Activated CD4-positive, alpha-beta T cell treated with anti-CD3 and anti-CD28 coated beads for 48 hours (primary cell): ENCODE data around the gene NT5DC1.
A peak's percentile ranks its signal among the peaks of the same experiment; 100 is the strongest.

Source experiments
- DNase-seq: peaks from one replicate; pipeline ENCODE4 v3.0.0-alpha.2; 2020

The NT5DC1 gene

GRCh38 chr6:116201538-116201937, 100.9 kb downstream of the NT5DC1 start:
- no peak for DNase-seq

- no peak for DNase-seq
These were observed 104.6 kb downstream of the NT5DC1 start for GRCh38 chr6:116205281-116205680.

- DNase-seq: no peak
These were observed 105.7 kb downstream of the NT5DC1 start for GRCh38 chr6:116206231-116206903.

- DNase-seq: no peak
These were observed 107.6 kb downstream of the NT5DC1 start for GRCh38 chr6:116208056-116208785.

DNA sequence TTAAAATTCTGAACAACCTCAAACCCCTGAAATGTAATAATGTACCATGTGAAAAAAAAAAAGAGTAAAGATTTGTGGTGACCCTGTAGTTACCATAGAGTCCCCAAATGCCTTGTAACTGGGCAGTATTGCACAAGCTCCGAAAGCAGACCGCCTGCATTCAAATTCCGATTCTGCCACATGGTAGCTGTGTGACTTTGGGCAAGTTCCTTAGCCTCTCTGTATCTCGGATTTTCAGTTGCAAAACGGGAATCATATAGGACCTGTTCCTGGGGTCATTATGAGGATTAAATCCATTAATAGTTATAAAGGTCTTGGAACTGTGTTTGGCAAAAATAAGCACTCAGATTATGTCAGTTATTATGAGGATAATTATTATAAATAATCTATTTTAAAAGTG, 109.7 kb downstream of the NT5DC1 start:
- no peak for DNase-seq

DNA sequence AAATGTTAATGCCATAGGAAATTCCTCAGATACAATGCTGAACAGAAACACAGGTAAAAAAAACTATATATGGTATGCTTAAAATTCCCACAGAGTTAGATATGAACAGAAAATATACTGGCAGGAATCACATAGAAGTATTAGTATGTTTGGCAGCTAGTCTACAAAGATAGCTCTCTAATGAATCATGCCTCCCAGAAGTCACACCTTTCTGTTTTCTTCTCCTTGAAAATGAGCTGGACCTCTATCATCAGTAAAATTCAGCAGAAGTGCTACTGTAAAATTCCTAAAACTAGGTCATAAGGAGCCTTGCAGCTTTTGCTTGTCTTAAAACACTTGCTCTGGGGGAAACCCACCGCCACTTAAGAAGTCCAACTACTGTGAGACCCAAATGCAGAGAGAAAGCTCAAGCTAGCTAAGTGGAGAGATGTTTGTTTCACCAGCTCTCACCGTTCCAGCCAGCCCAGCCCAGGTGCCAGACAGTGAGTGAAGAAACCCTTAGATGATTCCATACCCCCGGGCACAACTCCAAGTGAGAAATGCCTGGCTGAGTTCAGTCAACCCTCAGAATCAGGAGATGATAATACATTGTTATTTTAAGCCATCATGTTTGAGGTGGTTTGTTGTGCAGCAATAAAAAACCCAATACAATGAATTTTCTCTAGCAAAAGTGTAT, 110.2 kb downstream of the NT5DC1 start:
- no peak for DNase-seq

DNA sequence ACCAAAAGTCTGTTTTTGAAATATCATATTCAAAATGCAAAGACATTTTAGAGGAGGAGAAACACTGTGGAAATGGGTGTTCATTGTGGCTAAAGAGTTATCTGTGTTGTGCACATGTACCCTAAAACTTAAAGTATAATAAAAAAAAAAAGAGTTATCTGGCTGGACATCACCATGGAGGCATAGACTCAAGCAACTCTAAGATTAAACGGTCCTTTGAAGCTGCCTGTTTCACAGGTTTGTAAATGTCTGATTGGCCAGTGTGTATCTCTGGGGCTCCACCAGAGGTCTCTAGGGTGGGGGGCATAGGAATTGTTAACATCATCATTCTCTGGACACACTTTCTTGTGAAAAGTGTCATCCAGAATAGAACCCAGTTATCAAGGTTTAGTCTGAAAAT, 114.0 kb downstream of the NT5DC1 start:
- DNase-seq: no peak

- DNase-seq: no peak
These were observed 114.8 kb downstream of the NT5DC1 start for GRCh38 chr6:116215414-116215813.

DNA sequence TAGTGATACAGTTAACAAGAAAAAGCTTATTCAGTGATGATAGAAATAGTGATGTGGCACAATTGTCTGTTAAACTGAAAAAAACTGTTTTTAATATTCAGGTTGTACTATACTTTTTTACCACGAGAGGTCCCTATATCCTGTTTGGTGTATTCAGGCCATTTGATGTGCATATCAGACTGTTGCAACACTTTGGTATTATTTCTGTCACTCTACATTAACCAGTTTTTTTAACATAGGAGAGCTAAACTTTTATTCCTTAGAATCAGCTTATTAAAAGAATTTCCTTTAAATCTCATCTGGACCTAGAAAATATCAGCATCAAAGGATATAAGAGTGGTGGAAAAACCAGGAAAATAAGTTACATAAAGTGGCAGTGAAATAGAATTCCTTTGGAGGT, 116.4 kb downstream of the NT5DC1 start:
- no peak for DNase-seq

GRCh38 chr6:116218172-116218633, 117.5 kb downstream of the NT5DC1 start:
- no peak for DNase-seq

GRCh38 chr6:116218866-116219265, 118.2 kb downstream of the NT5DC1 start:
- DNase-seq: no peak

GRCh38 chr6:116221067-116221466, 120.4 kb downstream of the NT5DC1 start:
- DNase-seq: no peak

GRCh38 chr6:116221911-116222310, 121.3 kb downstream of the NT5DC1 start:
- no peak for DNase-seq

- no peak for DNase-seq
These were observed 122.7 kb downstream of the NT5DC1 start for GRCh38 chr6:116223355-116223754.

DNA sequence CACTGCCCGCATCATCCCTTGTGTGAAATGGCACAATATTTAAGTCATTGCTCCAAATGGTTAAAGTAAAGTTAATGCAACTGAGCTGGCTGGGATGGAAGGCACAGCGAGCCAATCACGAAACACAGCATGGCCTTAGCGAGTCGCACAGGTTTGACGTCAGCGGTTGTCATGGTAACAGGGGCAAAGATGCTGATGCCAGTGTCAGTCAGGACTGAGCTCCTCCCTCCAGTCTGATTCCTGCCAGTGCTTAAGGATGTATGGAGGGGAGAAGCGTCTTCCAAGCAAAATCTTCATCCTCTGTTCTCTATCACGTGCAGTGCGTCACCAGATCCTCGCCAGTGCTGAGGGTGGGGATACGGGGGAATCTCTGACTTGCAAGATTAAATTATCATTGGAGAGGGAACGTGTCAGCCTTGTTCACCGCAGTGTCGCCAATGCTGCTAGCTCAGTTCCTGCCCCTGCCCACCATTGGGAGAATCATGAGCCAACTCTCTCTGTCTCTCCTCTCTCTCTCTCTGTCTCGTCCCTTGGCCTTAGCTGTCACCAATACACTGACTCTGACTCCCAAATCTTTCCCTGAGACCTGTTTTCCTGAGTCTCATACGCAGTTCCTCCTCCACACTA, 128.7 kb downstream of the NT5DC1 start:
- DNase-seq: peak; percentile 44

DNA sequence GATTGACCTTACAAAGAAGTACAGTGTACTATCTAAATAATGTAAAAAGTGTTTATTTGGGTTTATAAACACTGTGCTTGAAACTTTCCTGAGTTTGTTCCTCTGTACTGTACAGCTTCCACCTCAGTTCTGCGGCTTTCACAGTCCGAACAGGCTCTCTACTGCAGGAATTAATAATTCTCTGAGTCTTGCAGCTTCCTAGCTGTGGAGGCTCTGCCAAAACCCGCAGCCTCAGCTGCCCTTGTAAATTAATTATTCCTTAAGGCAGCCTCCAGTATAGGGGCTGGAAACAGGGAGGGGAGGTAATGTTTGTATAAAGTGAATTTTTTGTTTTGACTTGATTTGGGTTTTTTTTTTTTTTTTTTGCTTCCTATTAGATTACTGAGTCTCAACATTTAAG, 134.0 kb downstream of the NT5DC1 start:
- no peak for DNase-seq

- no peak for DNase-seq
These were observed 137.4 kb downstream of the NT5DC1 start for GRCh38 chr6:116238083-116238482.

GRCh38 chr6:116239256-116239655, 138.6 kb downstream of the NT5DC1 start:
- no peak for DNase-seq

DNA sequence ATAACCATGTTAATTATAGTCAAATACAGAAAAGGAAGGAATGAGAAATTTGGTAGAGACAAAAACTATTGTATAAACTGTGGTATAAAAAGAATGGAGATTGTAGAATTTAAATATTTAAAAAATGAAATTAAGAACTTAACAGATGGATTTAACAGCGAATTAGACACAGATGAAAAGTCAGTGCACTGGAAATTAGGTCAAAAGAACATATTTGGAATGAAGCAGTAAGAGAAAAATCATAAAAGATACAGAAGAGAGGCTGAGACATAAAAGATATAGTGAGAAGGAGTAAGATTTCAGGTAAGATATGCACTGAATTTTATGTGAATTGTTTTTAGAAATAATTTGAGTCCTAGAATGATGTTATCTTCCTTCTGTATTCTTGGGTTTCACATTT, 139.2 kb downstream of the NT5DC1 start:
- no peak for DNase-seq

DNA sequence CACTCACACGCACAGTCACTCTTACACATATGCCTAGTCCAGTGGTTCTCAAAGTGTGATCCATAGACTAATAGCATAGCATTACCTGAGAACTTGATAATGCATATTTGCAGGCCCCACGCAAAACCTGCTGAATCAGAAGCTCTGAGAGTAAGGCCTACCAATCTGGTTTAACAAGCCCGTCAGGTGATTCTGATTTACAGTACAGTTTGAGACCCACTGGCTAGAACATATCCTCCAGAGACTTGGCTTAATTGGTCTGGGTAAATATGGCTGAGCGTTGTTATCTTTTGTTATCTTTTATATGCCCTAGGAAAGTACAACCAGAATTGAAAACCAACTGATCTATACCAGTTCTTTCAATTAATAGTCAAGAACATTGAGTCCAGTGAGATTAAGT, 143.6 kb downstream of the NT5DC1 start:
- no peak for DNase-seq

GRCh38 chr6:116246089-116246488, 145.4 kb downstream of the NT5DC1 start:
- DNase-seq: no peak

DNA sequence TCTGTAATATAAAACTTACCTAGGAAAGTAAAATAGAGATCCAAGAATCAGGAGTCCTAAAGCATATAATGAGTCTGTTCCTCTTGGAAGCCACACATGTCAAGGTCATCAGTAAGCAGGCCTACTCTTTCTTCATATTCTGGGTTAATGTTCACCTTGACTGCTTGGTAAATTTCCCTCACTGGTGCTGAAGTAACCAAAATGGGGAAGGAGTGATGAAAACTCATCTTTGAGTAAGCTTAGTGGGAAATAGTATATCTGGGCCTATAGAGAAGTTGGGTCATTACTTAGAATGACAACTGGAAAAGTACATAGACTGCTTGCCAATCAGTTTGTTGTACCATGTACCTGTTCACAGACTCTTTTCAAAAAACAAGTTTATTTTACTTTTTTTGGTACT, 146.6 kb downstream of the NT5DC1 start:
- DNase-seq: no peak

DNA sequence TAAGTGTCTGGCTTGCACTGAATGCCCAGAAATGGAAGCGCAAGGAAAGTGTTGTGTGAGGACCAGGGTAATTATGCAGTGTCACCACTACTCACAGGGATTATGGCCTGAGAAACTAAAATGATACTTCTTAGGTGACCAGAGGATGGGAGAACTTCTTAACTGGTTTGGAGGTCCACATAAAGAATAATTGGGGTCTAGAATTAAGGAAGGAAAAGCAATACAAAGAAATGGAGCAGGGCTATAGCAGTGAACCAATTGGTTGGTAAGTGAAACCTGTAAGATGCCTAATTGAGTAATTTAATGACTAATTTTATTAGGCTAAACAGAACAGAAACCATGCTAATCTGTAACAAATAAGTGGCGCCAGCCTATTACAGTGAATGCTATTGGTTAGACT, 147.9 kb downstream of the NT5DC1 start:
- DNase-seq: no peak
